H1 (cell line): ENCODE results near the gene NHEJ1. TPM values are rescaled to one million over a fixed set of nuclear protein-coding genes. Genes with fewer than 3 reads are reported as not detected.

Experiments used
- BRCA1 ChIP-seq: IDR thresholded peaks from 2 replicates; pipeline ENCODE4 v1.6.1; 2012; ENCODE audit warnings: low read depth, low read length, improper control_type of control experiment
- CHD2 ChIP-seq: IDR thresholded peaks from 2 replicates; pipeline ENCODE4 v1.6.1; 2012; ENCODE audit warnings: low read length, improper control_type of control experiment
- KDM4A ChIP-seq: IDR thresholded peaks from one replicate; pipeline ENCODE4 v1.7.1; 2012; ENCODE audit warnings: low read depth, mild to moderate bottlenecking, moderate library complexity, low read length, inconsistent platforms; ENCODE audit not compliant: severe bottlenecking
- POLR2AphosphoS5 ChIP-seq: IDR thresholded peaks from 2 replicates; pipeline ENCODE4 v1.6.1; 2011; ENCODE audit warnings: low read depth, low read length
- POU5F1 ChIP-seq: IDR thresholded peaks from 2 replicates; pipeline ENCODE4 v1.6.1; 2011; ENCODE audit warnings: low read depth, mild to moderate bottlenecking, low read length, moderate library complexity
- RAD21 ChIP-seq, 2 experiments: IDR thresholded peaks in 1 of 2; conservative IDR thresholded peaks in 1 of 2; 2 replicates each; pipeline ENCODE4 v1.6.1; 2011; ENCODE audit warnings: low read depth in 2 of 2, low read length in 2 of 2, improper control_type of control experiment in 1 of 2, inconsistent platforms in 1 of 2, mild to moderate bottlenecking in 1 of 2, moderate library complexity in 1 of 2
- RXRA ChIP-seq: IDR thresholded peaks from 2 replicates; pipeline ENCODE4 v1.6.1; 2011; ENCODE audit warnings: low read depth, mild to moderate bottlenecking, low read length, moderate library complexity; ENCODE audit not compliant: insufficient read depth
- polyA plus RNA-seq, 7 experiments: library from polyadenylated mRNA; depleted of rRNA in 3 of 7; stranded (reverse) in 5 of 7; unstranded in 2 of 7; fragments of >200 nt in 5 of 7; fragments of 200-250 nt in 2 of 7; gene quantifications; 1 replicate in 5 of 7; 2 replicates in 1 of 7; 4 replicates in 1 of 7; pipeline versions ENCODE4 v1.2.1 to v1.2.3, GENCODE V29; 2011 to 2013; ENCODE audit warnings: missing spikeins in 2 of 7, mixed read lengths in 2 of 7
- total RNA-seq: library from RNA; stranded (reverse); fragmentation: NEBNext Ultra II Directional; extraction: Animal tissue kit (Norgen Biotek cat#: 25700); gene quantifications from 2 replicates; pipeline ENCODE4 v1.2.1, GENCODE V29; 2021

NHEJ1 gene
- total and polyA plus RNA-seq, 2 of the 8 experiments (the other 6 are each of a cell fraction or from before 2014, with no cell fraction given), result 22.7 to 24.1 TPM

DNA sequence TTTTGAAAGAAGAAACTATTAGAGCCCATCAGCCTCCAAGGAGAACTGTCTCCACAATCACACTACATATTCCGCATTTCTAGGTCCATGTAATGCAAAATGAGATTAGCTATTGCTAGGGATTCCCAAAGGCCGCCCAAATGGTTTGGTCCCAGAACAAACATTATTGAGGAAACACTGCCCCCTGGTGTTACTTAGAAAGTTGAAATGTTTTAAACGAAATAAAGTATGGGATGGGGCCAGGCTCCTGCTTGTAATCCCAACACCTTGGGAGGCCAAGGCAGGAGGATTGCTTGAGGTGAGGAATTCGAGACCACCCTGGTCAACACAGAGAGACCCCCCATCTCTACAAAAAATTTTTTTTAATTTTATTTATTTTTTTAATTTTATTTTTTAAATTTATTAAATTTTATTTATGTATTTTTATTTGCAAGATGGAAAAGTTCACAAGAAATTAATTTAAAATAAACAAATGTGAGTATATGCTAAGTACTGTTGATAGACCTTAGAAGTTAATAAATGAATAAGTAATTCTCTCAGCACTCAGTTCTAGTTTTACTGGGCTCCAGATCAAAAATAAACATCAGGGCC lies 5.5 kb downstream of the NHEJ1 start (continued):
- TF ChIP-seq RAD21 (IDR thresholded peaks at IDR 0.05 in 1 of 2, conservative IDR thresholded peaks at IDR 0.05 in 1 of 2; ENCODE audit: low read depth in 2 of 2, low read length in 2 of 2), result peak; percentile 79 to 87
- TF ChIP-seq KDM4A, result no peak
- no peak for TF ChIP-seq BRCA1
- no peak for TF ChIP-seq CHD2
- no peak for TF ChIP-seq RXRA
- TF ChIP-seq POU5F1, result no peak
- TF ChIP-seq POLR2AphosphoS5, result no peak
